MCF 10A (cell line): ENCODE data around the gene BRF1. TPM values are rescaled to one million over a fixed set of nuclear protein-coding genes. Genes with fewer than 3 reads are reported as not detected.

Source experiments
- BruUV-seq: library from RNA; stranded (reverse); fragments of 400-500 nt; replicated peaks from 2 replicates; lab custom pipeline; 2021; lab: Mats Ljungman, UMichigan
- CTCF ChIA-PET: fragments of 300-600 bp; sonication (Branson Sonifier 250); formaldehyde crosslinking; extraction: SDS; loops from one replicate; lab custom pipeline; 2021; ENCODE audit warnings: antibody characterized with exemption, inconsistent platforms; lab: Yijun Ruan, JAX
- POLR2A ChIA-PET: fragments of 300-600, 350-650 bp; sonication (Branson Sonifier 250); formaldehyde crosslinking; extraction: SDS; loops from one replicate; lab custom pipeline; 2020; ENCODE audit warnings: antibody characterized with exemption, inconsistent platforms; lab: Yijun Ruan, JAX
- DNase-seq: peaks from one replicate; pipeline ENCODE4 v3.0.0-alpha.2; 2018; ENCODE audit not compliant: unreplicated experiment
- H3K27ac Mint-ChIP-seq: one replicate; pipeline ENCODE4 v1.8.0; 2022; ENCODE audit warnings: mild to moderate bottlenecking, low read depth, mixed read lengths; ENCODE audit not compliant: unreplicated experiment
- H3K27me3 Mint-ChIP-seq: one replicate; pipeline ENCODE4 v1.8.0; 2022; ENCODE audit warnings: mixed read lengths; ENCODE audit not compliant: insufficient read depth, unreplicated experiment
- H3K36me3 Mint-ChIP-seq: one replicate; pipeline ENCODE4 v1.8.0; 2022; ENCODE audit warnings: mild to moderate bottlenecking, moderate library complexity, mixed read lengths; ENCODE audit not compliant: insufficient read depth, unreplicated experiment
- H3K4me1 Mint-ChIP-seq: one replicate; pipeline ENCODE4 v1.8.0; 2022; ENCODE audit warnings: mixed read lengths; ENCODE audit not compliant: insufficient read depth, unreplicated experiment
- H3K4me3 Mint-ChIP-seq: one replicate; pipeline ENCODE4 v1.8.0; 2022; ENCODE audit warnings: mild to moderate bottlenecking, moderate library complexity, mixed read lengths; ENCODE audit not compliant: unreplicated experiment
- H3K9me3 Mint-ChIP-seq: one replicate; pipeline ENCODE4 v1.8.0; 2022; ENCODE audit warnings: mixed read lengths; ENCODE audit not compliant: unreplicated experiment
- intact Hi-C: fragments of 100-400 bp; cut with micrococcal nuclease; formaldehyde crosslinking; loops from 2 replicates; pipeline ENCODE4 v1.14.1; 2022
- total RNA-seq: library from RNA; stranded (reverse); gene quantifications from 2 replicates; pipeline ENCODE4 v1.2.3, GENCODE V29; 2022
- TF ChIP-seq, protein P1 (sequence below): fragments of 200-600 bp; IDR thresholded peaks from one replicate; pipeline ENCODE4 v1.8.0; 2022; ENCODE audit warnings: antibody characterized with exemption, mild to moderate bottlenecking; ENCODE audit not compliant: unreplicated experiment

The BRF1 gene
- total RNA-seq, 1 experiment from 2014 or later = 30.7 TPM

DNA sequence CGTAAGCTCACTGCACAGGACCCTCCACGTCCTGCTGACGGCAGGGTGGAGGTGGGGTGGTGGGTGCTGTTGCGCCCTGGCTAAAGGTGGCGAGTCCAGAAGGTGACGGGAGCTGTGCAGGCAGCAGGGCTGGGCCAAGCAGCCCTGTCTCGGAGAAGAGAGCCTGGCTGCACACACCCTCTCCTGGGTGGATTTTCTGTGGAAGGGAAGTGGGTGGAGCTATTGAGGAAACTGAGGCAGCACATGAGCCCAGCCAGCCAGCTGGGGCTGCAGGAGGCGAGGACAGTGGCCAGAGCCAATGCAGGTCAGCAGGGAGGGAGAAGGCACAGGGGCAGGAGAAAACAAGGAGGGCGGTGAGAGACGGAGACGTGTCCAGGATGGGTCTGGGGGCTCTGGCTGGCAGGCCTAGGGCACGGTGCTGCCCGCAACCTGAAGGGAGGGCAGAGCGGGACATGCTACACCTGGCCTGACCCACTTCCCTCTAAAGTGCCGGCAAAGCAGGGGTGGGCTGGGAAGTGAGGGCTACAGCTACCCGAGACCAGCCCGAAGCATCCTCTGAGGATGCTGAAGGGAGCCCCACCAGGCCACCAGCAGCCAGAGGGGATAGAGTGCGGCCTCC, 32.0 kb downstream of the BRF1 start:
- H3K4me3 Mint-ChIP-seq = no peak overlapping the region
- no TSS peak for BruUV-seq

DNA sequence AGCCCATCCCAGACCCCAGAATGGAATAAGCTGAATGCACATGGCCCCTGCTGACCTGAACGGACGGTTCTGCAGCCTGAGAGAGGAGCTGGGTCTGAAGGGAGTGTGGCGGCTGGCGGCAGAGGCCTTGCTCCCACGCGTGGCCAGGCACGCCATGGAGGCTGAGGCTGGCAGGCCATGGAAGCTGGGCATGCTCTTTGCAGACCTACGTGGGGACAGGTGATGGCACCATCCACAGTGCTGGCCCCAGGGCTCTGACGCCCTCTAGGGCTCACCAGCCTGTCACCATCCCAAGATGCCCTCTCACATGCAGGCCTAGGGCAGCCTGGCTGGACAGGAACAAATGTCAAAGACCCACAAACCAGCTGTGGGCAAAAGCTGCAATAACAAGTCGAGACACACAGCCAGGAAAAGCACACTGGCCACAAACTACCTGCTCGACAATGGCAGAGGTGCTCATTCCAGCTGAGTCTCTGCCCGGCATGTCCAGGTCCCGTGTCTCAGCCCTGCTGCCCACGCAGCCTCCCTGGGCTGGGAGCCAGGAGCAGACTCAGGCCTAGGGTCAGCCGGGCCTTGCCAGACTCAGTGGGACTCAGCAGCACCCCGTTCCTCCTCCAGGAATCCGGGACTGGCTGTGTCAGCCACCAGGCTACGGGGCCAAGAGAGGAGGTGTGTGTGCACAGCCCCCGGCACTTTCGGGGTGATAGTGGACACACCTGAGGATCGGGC, 32.8 kb downstream of the BRF1 start:
- intact Hi-C loops = no loop called here
- Mint-ChIP-seq H3K36me3 (peaks cover 51% of the 10 kb centered on the region), H3K4me1 (no peaks in the 10 kb centered on the region), H3K9me3 (no peaks in the 10 kb centered on the region), H3K27ac (no peak overlapping the region), H3K4me3 (no peak overlapping the region), H3K27me3 (no peaks in the 10 kb centered on the region)
- no peak for DNase-seq
- ChIA-PET CTCF (interaction anchor here (0.6 kb wide), 1 partner anchor 13 kb away, joined by 3 read pairs; no protein-coding TSS in a partner anchor), POLR2A (no interaction called here)
- TF ChIP-seq, protein P1, sequence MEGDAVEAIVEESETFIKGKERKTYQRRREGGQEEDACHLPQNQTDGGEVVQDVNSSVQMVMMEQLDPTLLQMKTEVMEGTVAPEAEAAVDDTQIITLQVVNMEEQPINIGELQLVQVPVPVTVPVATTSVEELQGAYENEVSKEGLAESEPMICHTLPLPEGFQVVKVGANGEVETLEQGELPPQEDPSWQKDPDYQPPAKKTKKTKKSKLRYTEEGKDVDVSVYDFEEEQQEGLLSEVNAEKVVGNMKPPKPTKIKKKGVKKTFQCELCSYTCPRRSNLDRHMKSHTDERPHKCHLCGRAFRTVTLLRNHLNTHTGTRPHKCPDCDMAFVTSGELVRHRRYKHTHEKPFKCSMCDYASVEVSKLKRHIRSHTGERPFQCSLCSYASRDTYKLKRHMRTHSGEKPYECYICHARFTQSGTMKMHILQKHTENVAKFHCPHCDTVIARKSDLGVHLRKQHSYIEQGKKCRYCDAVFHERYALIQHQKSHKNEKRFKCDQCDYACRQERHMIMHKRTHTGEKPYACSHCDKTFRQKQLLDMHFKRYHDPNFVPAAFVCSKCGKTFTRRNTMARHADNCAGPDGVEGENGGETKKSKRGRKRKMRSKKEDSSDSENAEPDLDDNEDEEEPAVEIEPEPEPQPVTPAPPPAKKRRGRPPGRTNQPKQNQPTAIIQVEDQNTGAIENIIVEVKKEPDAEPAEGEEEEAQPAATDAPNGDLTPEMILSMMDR = no peak
- BruUV-seq = no TSS peak

More for the DNA sequence above, 32.0 kb downstream of the BRF1 start:
- ChIA-PET CTCF (interaction anchor here (0.6 to 0.7 kb wide), 3 partner anchors 18 to 293 kb away, joined by 3 to 4 read pairs (median 3); no protein-coding TSS in a partner anchor), POLR2A (no interaction called here)
- no peaks in the 10 kb centered on the region for H3K27me3 Mint-ChIP-seq
- intact Hi-C loops = no loop called here
- peaks cover 44% of the 10 kb centered on the region for H3K36me3 Mint-ChIP-seq
- no peaks in the 10 kb centered on the region for H3K9me3 Mint-ChIP-seq
- H3K27ac Mint-ChIP-seq = no peak overlapping the region
- no peak for DNase-seq
- TF ChIP-seq, protein P1 = no peak
- H3K4me1 Mint-ChIP-seq = no peaks in the 10 kb centered on the region

DNA sequence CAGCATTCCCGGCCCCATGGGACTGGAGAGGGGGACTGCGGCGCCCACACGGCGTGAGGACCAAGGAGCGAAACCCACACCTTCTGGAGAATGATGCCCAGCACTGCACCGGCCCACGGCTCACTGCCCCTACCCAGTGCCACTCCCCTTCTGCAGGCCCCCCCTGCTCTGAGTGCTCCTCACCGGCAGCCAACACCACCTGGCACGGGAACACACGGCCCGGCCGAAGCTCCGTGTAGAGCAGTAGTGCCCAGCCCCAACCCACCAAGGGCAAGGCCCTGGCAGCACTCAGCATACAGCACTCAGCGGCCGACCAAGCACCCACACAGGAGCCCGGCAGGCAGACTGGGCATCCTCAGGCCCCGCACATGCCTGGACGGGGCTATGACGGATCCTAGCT, 39.0 kb downstream of the BRF1 start:
- no TSS peak for BruUV-seq
- TF ChIP-seq, protein P1 = no peak
- ChIA-PET POLR2A (no interaction called here), CTCF (no interaction called here)
- no peak overlapping the region for H3K27ac Mint-ChIP-seq
- DNase-seq = no peak
- intact Hi-C loops = no loop called here
- H3K27me3 Mint-ChIP-seq = no peaks in the 10 kb centered on the region
- H3K9me3 Mint-ChIP-seq = no peaks in the 10 kb centered on the region
- no peaks in the 10 kb centered on the region for H3K4me1 Mint-ChIP-seq
- peaks cover 51% of the 10 kb centered on the region for H3K36me3 Mint-ChIP-seq
- no peak overlapping the region for H3K4me3 Mint-ChIP-seq

DNA sequence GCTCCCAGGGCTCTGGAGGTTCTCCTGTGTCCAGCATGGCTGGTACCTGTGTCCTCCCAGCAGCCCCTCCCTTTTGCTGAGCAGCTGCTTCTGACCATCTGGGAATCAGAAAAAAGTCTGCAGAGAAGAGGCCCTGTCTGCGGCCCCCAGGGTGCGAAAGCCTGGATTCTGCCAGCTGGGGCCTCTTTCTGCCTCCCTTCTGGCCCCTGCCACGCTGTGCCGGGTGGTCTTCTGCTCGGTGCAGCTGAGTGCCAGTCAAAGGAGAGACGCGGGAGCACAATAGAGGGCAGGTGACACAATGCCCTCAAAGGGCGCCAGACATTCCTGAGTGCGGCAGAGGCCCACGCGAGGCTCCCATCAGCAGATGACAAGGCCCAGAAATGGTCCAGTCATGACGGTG, 39.8 kb downstream of the BRF1 start:
- H3K27me3 Mint-ChIP-seq = no peaks in the 10 kb centered on the region

More for the DNA sequence above, 39.8 kb downstream of the BRF1 start:
- H3K36me3 Mint-ChIP-seq = peaks cover 44% of the 10 kb centered on the region
- no peak for DNase-seq
- BruUV-seq = no TSS peak
- H3K4me1 Mint-ChIP-seq = no peaks in the 10 kb centered on the region
- intact Hi-C loops = no loop called here
- ChIA-PET POLR2A (no interaction called here), CTCF (interaction anchor here (0.5 to 1.9 kb wide), 4 partner anchors 12 to 208 kb away, joined by 4 to 7 read pairs (median 5); no protein-coding TSS in a partner anchor)
- TF ChIP-seq, protein P1 = no peak
- no peaks in the 10 kb centered on the region for H3K9me3 Mint-ChIP-seq
- no peak overlapping the region for H3K4me3 Mint-ChIP-seq
- H3K27ac Mint-ChIP-seq = no peak overlapping the region
